GM23338 (cell line): ENCODE data around the gene THAP8. TPM values are rescaled to one million over a fixed set of nuclear protein-coding genes. Genes with fewer than 3 reads are reported as not detected.

Experiments used
- ATAC-seq: fragments of 200-7000 bp; cut with Tn5 transposase; 3 replicates; pipeline ENCODE4 v1.9.1; 2020
- DNase-seq: peaks from one replicate; pipeline ENCODE4 v3.0.0-alpha.2; 2015; ENCODE audit warnings: low spot score
- H2AFZ ChIP-seq: fragments of 200-600 bp; sonication (generic); 2 replicates; pipeline ENCODE4 v1.8.0; 2016; ENCODE audit warnings: antibody characterized with exemption, mild to moderate bottlenecking, moderate library complexity
- H3F3A ChIP-seq: fragments of 200-600 bp; sonication (generic); replicated peaks from 2 replicates; pipeline ENCODE4 v1.8.0; 2017; ENCODE audit warnings: antibody characterized with exemption, mixed run types, low read depth
- H3K27ac ChIP-seq: fragments of 200-600 bp; sonication (generic); 2 replicates; pipeline ENCODE4 v1.6.1; 2016; ENCODE audit warnings: low read depth
- H3K27me3 ChIP-seq: fragments of 200-600 bp; sonication (generic); 2 replicates; pipeline ENCODE4 v1.8.0; 2016; ENCODE audit warnings: mild to moderate bottlenecking, mixed run types, moderate library complexity; ENCODE audit not compliant: insufficient read depth
- H3K36me3 ChIP-seq: fragments of 200-600 bp; sonication (generic); 2 replicates; pipeline ENCODE4 v1.8.0; 2016; ENCODE audit warnings: mild to moderate bottlenecking; ENCODE audit not compliant: insufficient read depth
- H3K4me1 ChIP-seq: fragments of 200-600 bp; sonication (generic); 2 replicates; pipeline ENCODE4 v1.8.0; 2016; ENCODE audit warnings: mild to moderate bottlenecking, moderate library complexity; ENCODE audit not compliant: insufficient read depth
- H3K4me2 ChIP-seq: fragments of 200-600 bp; sonication (generic); 2 replicates; pipeline ENCODE4 v1.7.1; 2017; ENCODE audit warnings: mixed run types
- H3K4me3 ChIP-seq: fragments of 200-600 bp; sonication (generic); 2 replicates; pipeline ENCODE4 v1.6.1; 2016; ENCODE audit warnings: mixed run types
- H3K79me2 ChIP-seq: fragments of 200-600 bp; sonication (generic); replicated peaks from 2 replicates; pipeline ENCODE4 v1.8.0; 2017; ENCODE audit warnings: mild to moderate bottlenecking; ENCODE audit not compliant: insufficient read depth
- H3K9me2 ChIP-seq: fragments of 200-600 bp; sonication (generic); 2 replicates; pipeline ENCODE4 v1.8.0; 2017; ENCODE audit not compliant: insufficient read depth
- H4K20me1 ChIP-seq: fragments of 200-600 bp; sonication (generic); replicated peaks from 2 replicates; pipeline ENCODE4 v1.8.0; 2017; ENCODE audit warnings: mild to moderate bottlenecking; ENCODE audit not compliant: insufficient read depth
- H3K27ac Mint-ChIP-seq: 2 replicates; pipeline ENCODE4 v1.8.0; 2020; ENCODE audit warnings: inconsistent platforms, mild to moderate bottlenecking, moderate library complexity, mixed read lengths
- H3K27me3 Mint-ChIP-seq: 3 replicates; pipeline ENCODE4 v1.8.0; 2022; ENCODE audit warnings: low read depth, mild to moderate bottlenecking, moderate library complexity, mixed read lengths, inconsistent platforms; ENCODE audit not compliant: insufficient read depth, poor library complexity
- H3K36me3 Mint-ChIP-seq: 3 replicates; pipeline ENCODE4 v1.8.0; 2021; ENCODE audit warnings: low read depth, mild to moderate bottlenecking, inconsistent platforms, moderate library complexity, mixed read lengths
- H3K4me1 Mint-ChIP-seq: 3 replicates; pipeline ENCODE4 v1.8.0; 2020; ENCODE audit warnings: mild to moderate bottlenecking, inconsistent platforms, mixed read lengths
- H3K4me3 Mint-ChIP-seq: 3 replicates; pipeline ENCODE4 v1.8.0; 2021; ENCODE audit warnings: moderate library complexity, mild to moderate bottlenecking, inconsistent platforms, mixed read lengths
- H3K9me3 Mint-ChIP-seq: 3 replicates; pipeline ENCODE4 v1.8.0; 2020; ENCODE audit warnings: moderate library complexity, mild to moderate bottlenecking, inconsistent platforms, mixed read lengths
- CREB1 ChIP-seq: fragments of 250-450 bp; sonication (Bioruptor Pico); IDR thresholded peaks from 2 replicates; pipeline ENCODE4 v1.5.0; 2020; ENCODE audit warnings: low read depth, mild to moderate bottlenecking, moderate library complexity
- ETS1 ChIP-seq: IDR thresholded peaks from 2 replicates; pipeline ENCODE4 v1.6.1; 2016; ENCODE audit warnings: antibody characterized with exemption
- EZH2 ChIP-seq: fragments of 200-600 bp; sonication (generic); IDR thresholded peaks from one replicate; pipeline ENCODE4 v1.8.0; 2017; ENCODE audit warnings: antibody characterized with exemption, mild to moderate bottlenecking, low read depth; ENCODE audit not compliant: unreplicated experiment
- EZH2phosphoT487 ChIP-seq: fragments of 200-600 bp; sonication (generic); IDR thresholded peaks from one replicate; pipeline ENCODE4 v1.8.1; 2018; ENCODE audit warnings: antibody characterized with exemption; ENCODE audit not compliant: unreplicated experiment
- JUNB ChIP-seq: IDR thresholded peaks from one replicate; pipeline ENCODE4 v1.6.1; 2016; ENCODE audit warnings: antibody characterized with exemption; ENCODE audit not compliant: unreplicated experiment
- NANOG ChIP-seq: IDR thresholded peaks from 2 replicates; pipeline ENCODE4 v1.6.1; 2016; ENCODE audit warnings: antibody characterized with exemption, borderline replicate concordance
- POLR2AphosphoS5 ChIP-seq: IDR thresholded peaks from 2 replicates; pipeline ENCODE4 v1.6.1; 2016; ENCODE audit warnings: antibody characterized with exemption, low read depth
- STAT1 ChIP-seq: IDR thresholded peaks from one replicate; pipeline ENCODE4 v1.6.1; 2016; ENCODE audit warnings: antibody characterized with exemption; ENCODE audit not compliant: unreplicated experiment
- ZNF114 ChIP-seq: fragments of 250-450 bp; sonication (Bioruptor Pico); IDR thresholded peaks from 2 replicates; pipeline ENCODE4 v1.5.0; 2020; ENCODE audit warnings: mild to moderate bottlenecking, moderate library complexity
- ZNF331 ChIP-seq: fragments of 250-450 bp; sonication (Bioruptor Pico); IDR thresholded peaks from 2 replicates; pipeline ENCODE4 v1.5.0; 2020; ENCODE audit warnings: low read depth, mild to moderate bottlenecking, moderate library complexity
- polyA plus RNA-seq: library from polyadenylated mRNA; unstranded; fragments of >200 nt; fragmentation: Nextera tagmentation; extraction: Ambion mirVana; gene quantifications from 2 replicates; pipeline ENCODE4 v1.2.1, GENCODE V29; 2016
- total RNA-seq: library from RNA; depleted of rRNA; stranded (reverse); fragments of >200 nt; shearing (Covaris generic); gene quantifications from 2 replicates; pipeline ENCODE4 v1.2.3, GENCODE V29; 2014
- TF ChIP-seq, protein P1 (sequence below): fragments of 250-450 bp; sonication (Bioruptor Pico); IDR thresholded peaks from 2 replicates; pipeline ENCODE4 v1.5.0; 2020; ENCODE audit warnings: mild to moderate bottlenecking, moderate library complexity
- TF ChIP-seq, protein P2 (sequence below), 2 experiments: fragments of 200-600 bp in 1 of 2; sonication (generic) in 1 of 2; conservative IDR thresholded peaks; 2 replicates each; pipeline versions ENCODE4 v1.5.1 to v1.6.1; 2016 to 2017; ENCODE audit warnings: antibody characterized with exemption in 2 of 2, low read depth in 2 of 2, mild to moderate bottlenecking in 2 of 2, moderate library complexity in 1 of 2
- TF ChIP-seq, protein P3 (sequence below): IDR thresholded peaks from one replicate; pipeline ENCODE4 v1.6.1; 2018; ENCODE audit warnings: antibody characterized with exemption; ENCODE audit not compliant: unreplicated experiment

Gene THAP8
- total and polyA plus RNA-seq, 2 experiments from 2014 or later, result 12.7 to 13.7 TPM

DNA sequence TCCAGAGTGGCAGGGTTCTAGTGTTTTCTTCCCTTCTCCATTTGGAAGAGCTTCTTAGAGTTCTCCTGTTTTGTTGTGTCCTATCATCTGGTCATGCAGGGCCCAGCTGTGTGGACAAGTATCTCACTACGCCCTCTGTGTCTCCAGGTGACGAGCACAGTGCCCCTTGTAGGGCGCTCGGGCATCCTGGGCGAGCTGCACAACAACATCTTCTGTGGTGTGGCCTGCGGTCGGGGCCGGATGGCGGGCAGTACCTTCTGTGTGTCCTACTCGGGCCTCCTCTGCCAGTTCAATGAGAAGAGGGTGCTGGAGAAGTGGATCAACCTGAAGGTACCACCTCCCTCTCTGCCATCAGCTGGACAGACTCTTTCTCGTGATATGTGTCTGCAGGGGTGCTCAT is 13.6 kb upstream of the THAP8 start:
- Mint-ChIP-seq H3K27me3 (peaks cover 7% of the 10 kb centered on the region), H3K36me3 (peaks cover 86% of the 10 kb centered on the region), H3K9me3 (peaks cover 4% of the 10 kb centered on the region; the same call in 1 of the 3 replicates), H3K4me1 (no peaks in the 10 kb centered on the region), H3K4me3 (no peak overlapping the region), H3K27ac (no peak overlapping the region)
- Histone ChIP-seq H3K4me2 (no peak overlapping the region), H3F3A (peaks cover 6% of the 10 kb centered on the region; the same call in 1 of the 2 replicates), H2AFZ (no peak overlapping the region), H3K9me2 (no peaks in the 10 kb centered on the region), H4K20me1 (peaks cover 4% of the 10 kb centered on the region; the same call in 1 of the 2 replicates), H3K36me3 (peaks cover 37% of the 10 kb centered on the region; the same call in 1 of the 2 replicates), H3K79me2 (no peaks in the 10 kb centered on the region), H3K27ac (no peak overlapping the region), H3K4me1 (no peaks in the 10 kb centered on the region), H3K27me3 (no peaks in the 10 kb centered on the region), H3K4me3 (no peak overlapping the region)
- TF ChIP-seq ZNF331 (CRISPR knock-in tag) (no peak), NANOG (no peak), JUNB (no peak), POLR2AphosphoS5 (no peak), EZH2phosphoT487 (no peak), ETS1 (no peak), ZNF114 (CRISPR knock-in tag) (no peak), EZH2 (no peak), STAT1 (no peak), CREB1 (CRISPR knock-in tag) (no peak)
- TF ChIP-seq, protein P1, sequence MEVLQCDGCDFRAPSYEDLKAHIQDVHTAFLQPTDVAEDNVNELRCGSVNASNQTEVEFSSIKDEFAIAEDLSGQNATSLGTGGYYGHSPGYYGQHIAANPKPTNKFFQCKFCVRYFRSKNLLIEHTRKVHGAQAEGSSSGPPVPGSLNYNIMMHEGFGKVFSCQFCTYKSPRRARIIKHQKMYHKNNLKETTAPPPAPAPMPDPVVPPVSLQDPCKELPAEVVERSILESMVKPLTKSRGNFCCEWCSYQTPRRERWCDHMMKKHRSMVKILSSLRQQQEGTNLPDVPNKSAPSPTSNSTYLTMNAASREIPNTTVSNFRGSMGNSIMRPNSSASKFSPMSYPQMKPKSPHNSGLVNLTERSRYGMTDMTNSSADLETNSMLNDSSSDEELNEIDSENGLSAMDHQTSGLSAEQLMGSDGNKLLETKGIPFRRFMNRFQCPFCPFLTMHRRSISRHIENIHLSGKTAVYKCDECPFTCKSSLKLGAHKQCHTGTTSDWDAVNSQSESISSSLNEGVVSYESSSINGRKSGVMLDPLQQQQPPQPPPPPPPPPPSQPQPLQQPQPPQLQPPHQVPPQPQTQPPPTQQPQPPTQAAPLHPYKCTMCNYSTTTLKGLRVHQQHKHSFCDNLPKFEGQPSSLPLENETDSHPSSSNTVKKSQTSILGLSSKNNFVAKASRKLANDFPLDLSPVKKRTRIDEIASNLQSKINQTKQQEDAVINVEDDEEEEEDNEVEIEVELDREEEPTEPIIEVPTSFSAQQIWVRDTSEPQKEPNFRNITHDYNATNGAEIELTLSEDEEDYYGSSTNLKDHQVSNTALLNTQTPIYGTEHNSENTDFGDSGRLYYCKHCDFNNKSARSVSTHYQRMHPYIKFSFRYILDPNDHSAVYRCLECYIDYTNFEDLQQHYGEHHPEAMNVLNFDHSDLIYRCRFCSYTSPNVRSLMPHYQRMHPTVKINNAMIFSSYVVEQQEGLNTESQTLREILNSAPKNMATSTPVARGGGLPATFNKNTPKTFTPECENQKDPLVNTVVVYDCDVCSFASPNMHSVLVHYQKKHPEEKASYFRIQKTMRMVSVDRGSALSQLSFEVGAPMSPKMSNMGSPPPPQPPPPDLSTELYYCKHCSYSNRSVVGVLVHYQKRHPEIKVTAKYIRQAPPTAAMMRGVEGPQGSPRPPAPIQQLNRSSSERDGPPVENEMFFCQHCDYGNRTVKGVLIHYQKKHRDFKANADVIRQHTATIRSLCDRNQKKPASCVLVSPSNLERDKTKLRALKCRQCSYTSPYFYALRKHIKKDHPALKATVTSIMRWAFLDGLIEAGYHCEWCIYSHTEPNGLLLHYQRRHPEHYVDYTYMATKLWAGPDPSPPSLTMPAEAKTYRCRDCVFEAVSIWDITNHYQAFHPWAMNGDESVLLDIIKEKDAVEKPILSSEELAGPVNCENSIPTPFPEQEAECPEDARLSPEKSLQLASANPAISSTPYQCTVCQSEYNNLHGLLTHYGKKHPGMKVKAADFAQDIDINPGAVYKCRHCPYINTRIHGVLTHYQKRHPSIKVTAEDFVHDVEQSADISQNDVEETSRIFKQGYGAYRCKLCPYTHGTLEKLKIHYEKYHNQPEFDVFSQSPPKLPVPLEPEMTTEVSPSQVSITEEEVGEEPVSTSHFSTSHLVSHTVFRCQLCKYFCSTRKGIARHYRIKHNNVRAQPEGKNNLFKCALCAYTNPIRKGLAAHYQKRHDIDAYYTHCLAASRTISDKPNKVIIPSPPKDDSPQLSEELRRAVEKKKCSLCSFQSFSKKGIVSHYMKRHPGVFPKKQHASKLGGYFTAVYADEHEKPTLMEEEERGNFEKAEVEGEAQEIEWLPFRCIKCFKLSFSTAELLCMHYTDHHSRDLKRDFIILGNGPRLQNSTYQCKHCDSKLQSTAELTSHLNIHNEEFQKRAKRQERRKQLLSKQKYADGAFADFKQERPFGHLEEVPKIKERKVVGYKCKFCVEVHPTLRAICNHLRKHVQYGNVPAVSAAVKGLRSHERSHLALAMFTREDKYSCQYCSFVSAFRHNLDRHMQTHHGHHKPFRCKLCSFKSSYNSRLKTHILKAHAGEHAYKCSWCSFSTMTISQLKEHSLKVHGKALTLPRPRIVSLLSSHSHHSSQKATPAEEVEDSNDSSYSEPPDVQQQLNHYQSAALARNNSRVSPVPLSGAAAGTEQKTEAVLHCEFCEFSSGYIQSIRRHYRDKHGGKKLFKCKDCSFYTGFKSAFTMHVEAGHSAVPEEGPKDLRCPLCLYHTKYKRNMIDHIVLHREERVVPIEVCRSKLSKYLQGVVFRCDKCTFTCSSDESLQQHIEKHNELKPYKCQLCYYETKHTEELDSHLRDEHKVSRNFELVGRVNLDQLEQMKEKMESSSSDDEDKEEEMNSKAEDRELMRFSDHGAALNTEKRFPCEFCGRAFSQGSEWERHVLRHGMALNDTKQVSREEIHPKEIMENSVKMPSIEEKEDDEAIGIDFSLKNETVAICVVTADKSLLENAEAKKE (CRISPR knock-in tag), result no peak
- TF ChIP-seq, protein P2, sequence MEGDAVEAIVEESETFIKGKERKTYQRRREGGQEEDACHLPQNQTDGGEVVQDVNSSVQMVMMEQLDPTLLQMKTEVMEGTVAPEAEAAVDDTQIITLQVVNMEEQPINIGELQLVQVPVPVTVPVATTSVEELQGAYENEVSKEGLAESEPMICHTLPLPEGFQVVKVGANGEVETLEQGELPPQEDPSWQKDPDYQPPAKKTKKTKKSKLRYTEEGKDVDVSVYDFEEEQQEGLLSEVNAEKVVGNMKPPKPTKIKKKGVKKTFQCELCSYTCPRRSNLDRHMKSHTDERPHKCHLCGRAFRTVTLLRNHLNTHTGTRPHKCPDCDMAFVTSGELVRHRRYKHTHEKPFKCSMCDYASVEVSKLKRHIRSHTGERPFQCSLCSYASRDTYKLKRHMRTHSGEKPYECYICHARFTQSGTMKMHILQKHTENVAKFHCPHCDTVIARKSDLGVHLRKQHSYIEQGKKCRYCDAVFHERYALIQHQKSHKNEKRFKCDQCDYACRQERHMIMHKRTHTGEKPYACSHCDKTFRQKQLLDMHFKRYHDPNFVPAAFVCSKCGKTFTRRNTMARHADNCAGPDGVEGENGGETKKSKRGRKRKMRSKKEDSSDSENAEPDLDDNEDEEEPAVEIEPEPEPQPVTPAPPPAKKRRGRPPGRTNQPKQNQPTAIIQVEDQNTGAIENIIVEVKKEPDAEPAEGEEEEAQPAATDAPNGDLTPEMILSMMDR (conservative IDR thresholded peaks at IDR 0.05; ENCODE audit: low read depth in 2 of 2), result no peak
- TF ChIP-seq, protein P3, sequence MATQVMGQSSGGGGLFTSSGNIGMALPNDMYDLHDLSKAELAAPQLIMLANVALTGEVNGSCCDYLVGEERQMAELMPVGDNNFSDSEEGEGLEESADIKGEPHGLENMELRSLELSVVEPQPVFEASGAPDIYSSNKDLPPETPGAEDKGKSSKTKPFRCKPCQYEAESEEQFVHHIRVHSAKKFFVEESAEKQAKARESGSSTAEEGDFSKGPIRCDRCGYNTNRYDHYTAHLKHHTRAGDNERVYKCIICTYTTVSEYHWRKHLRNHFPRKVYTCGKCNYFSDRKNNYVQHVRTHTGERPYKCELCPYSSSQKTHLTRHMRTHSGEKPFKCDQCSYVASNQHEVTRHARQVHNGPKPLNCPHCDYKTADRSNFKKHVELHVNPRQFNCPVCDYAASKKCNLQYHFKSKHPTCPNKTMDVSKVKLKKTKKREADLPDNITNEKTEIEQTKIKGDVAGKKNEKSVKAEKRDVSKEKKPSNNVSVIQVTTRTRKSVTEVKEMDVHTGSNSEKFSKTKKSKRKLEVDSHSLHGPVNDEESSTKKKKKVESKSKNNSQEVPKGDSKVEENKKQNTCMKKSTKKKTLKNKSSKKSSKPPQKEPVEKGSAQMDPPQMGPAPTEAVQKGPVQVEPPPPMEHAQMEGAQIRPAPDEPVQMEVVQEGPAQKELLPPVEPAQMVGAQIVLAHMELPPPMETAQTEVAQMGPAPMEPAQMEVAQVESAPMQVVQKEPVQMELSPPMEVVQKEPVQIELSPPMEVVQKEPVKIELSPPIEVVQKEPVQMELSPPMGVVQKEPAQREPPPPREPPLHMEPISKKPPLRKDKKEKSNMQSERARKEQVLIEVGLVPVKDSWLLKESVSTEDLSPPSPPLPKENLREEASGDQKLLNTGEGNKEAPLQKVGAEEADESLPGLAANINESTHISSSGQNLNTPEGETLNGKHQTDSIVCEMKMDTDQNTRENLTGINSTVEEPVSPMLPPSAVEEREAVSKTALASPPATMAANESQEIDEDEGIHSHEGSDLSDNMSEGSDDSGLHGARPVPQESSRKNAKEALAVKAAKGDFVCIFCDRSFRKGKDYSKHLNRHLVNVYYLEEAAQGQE, result no peak
- ATAC-seq, result no peak
- no peak for DNase-seq
